ENCODE data around the gene DOCK9. TPM values are rescaled to one million over a fixed set of nuclear protein-coding genes. Genes with fewer than 3 reads are reported as not detected.

Gene DOCK9
- total RNA-seq, 1 experiment from 2014 or later, result 31.7 TPM

DNA sequence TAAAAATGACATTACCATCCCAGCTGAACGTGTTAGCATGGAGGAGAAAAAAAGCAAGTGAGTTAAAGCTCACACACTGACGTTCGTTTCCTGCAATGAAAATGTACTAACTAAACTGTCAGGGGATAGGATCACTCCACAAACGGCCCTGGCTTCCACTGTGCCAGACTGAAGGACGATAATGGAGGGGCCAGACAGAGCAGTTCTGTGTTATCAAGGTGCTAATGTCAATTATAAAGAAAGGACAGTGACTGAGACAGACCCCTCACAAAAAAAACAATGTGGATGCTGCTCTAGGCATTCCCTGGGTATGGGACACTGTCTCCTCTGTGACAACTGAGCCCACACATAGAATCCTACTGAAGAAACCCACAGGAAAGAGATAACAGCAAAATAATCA lies 181.7 kb downstream of the DOCK9 start:
- ChIA-PET POLR2A (ENCODE audit: unreplicated experiment) (no interaction called here), CTCF (no interaction called here)
- ATAC-seq, result no peak
- H3F3A ChIP-seq (ENCODE audit: low read length, unreplicated experiment), result no peaks in the 10 kb centered on the region
- intact Hi-C loops (cut with micrococcal nuclease), result no loop called here
- H3K36me3 ChIP-seq (ENCODE audit: low read depth, low read length), result no peaks in the 10 kb centered on the region; the same call in 1 of the 2 replicates
- H3K9ac ChIP-seq (ENCODE audit: low read length), result no peak overlapping the region
- no peaks in the 10 kb centered on the region for H3K9me3 ChIP-seq (ENCODE audit: low read length)
- H3K4me2 ChIP-seq (ENCODE audit: low read length), result no peak overlapping the region
- H3K27ac ChIP-seq (ENCODE audit: low read length), result no peak overlapping the region
- no peaks in the 10 kb centered on the region for H3K4me1 ChIP-seq (ENCODE audit: insufficient read depth, low read length)
- H3K79me2 ChIP-seq (ENCODE audit: low read length), result no peaks in the 10 kb centered on the region
- H2AFZ ChIP-seq (ENCODE audit: low read length), result no peak overlapping the region
- no peaks in the 10 kb centered on the region for H3K9me2 ChIP-seq (replicated peaks; ENCODE audit: low read length)
- H4K20me1 ChIP-seq (ENCODE audit: low read length), result no peaks in the 10 kb centered on the region
- no peak for DNase-seq
- TF ChIP-seq EZH2 (IDR thresholded peaks at IDR 0.05; ENCODE audit: low read length, unreplicated experiment) (no peak), EZH2phosphoT487 (IDR thresholded peaks at IDR 0.05; ENCODE audit: borderline replicate concordance, low read length) (no peak)
- TF ChIP-seq, protein P1, sequence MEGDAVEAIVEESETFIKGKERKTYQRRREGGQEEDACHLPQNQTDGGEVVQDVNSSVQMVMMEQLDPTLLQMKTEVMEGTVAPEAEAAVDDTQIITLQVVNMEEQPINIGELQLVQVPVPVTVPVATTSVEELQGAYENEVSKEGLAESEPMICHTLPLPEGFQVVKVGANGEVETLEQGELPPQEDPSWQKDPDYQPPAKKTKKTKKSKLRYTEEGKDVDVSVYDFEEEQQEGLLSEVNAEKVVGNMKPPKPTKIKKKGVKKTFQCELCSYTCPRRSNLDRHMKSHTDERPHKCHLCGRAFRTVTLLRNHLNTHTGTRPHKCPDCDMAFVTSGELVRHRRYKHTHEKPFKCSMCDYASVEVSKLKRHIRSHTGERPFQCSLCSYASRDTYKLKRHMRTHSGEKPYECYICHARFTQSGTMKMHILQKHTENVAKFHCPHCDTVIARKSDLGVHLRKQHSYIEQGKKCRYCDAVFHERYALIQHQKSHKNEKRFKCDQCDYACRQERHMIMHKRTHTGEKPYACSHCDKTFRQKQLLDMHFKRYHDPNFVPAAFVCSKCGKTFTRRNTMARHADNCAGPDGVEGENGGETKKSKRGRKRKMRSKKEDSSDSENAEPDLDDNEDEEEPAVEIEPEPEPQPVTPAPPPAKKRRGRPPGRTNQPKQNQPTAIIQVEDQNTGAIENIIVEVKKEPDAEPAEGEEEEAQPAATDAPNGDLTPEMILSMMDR (conservative IDR thresholded peaks at IDR 0.05; ENCODE audit: low read depth, low read length), result no peak
- no peak overlapping the region for H3K4me3 ChIP-seq (ENCODE audit: low read length)
- H3K27me3 ChIP-seq (ENCODE audit: low read length), result no peaks in the 10 kb centered on the region
- no TSS peak for BruUV-seq (replicated peaks)

DNA sequence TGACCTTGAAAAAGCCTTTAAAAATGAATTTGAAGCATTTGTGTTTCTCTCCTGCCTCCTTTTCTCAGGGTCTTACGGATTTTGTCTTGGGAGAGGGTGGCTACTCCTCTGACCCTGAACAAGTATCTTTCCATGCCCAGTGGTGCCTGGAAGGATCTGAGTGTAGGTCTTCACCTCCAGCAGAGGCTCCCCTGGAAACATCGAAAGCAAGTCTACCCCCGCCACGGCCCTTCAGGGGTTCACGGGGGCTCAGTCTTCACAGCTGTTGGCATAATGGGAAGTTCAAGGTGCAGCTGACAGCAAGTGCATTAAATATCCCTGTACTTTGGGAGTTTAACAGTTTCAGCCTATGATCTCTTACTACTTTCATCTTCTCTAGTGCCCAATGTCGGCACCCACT lies 182.6 kb downstream of the DOCK9 start:
- intact Hi-C loops (cut with micrococcal nuclease), result no loop called here
- H2AFZ ChIP-seq (ENCODE audit: low read length), result no peak overlapping the region
- BruUV-seq (replicated peaks), result no TSS peak
- H3K27me3 ChIP-seq (ENCODE audit: low read length), result no peaks in the 10 kb centered on the region
- DNase-seq (no peak), ATAC-seq (no peak)
- ChIA-PET POLR2A (ENCODE audit: unreplicated experiment) (no interaction called here), CTCF (no interaction called here)
- H3K9ac ChIP-seq (ENCODE audit: low read length), result no peak overlapping the region
- no peaks in the 10 kb centered on the region for H3K9me3 ChIP-seq (ENCODE audit: low read length)
- TF ChIP-seq EZH2 (IDR thresholded peaks at IDR 0.05; ENCODE audit: low read length, unreplicated experiment) (no peak), EZH2phosphoT487 (IDR thresholded peaks at IDR 0.05; ENCODE audit: borderline replicate concordance, low read length) (no peak)
- TF ChIP-seq, protein P1 (conservative IDR thresholded peaks at IDR 0.05; ENCODE audit: low read depth, low read length), result no peak
- H3K4me1 ChIP-seq (ENCODE audit: insufficient read depth, low read length), result no peaks in the 10 kb centered on the region
- no peaks in the 10 kb centered on the region for H3F3A ChIP-seq (ENCODE audit: low read length, unreplicated experiment)
- H3K79me2 ChIP-seq (ENCODE audit: low read length), result no peaks in the 10 kb centered on the region
- H3K27ac ChIP-seq (ENCODE audit: low read length), result no peak overlapping the region
- H4K20me1 ChIP-seq (ENCODE audit: low read length), result no peaks in the 10 kb centered on the region
- H3K4me3 ChIP-seq (ENCODE audit: low read length), result no peak overlapping the region
- H3K36me3 ChIP-seq (ENCODE audit: low read depth, low read length), result no peaks in the 10 kb centered on the region; the same call in 1 of the 2 replicates
- H3K4me2 ChIP-seq (ENCODE audit: low read length), result no peak overlapping the region
- no peaks in the 10 kb centered on the region for H3K9me2 ChIP-seq (replicated peaks; ENCODE audit: low read length)

DNA sequence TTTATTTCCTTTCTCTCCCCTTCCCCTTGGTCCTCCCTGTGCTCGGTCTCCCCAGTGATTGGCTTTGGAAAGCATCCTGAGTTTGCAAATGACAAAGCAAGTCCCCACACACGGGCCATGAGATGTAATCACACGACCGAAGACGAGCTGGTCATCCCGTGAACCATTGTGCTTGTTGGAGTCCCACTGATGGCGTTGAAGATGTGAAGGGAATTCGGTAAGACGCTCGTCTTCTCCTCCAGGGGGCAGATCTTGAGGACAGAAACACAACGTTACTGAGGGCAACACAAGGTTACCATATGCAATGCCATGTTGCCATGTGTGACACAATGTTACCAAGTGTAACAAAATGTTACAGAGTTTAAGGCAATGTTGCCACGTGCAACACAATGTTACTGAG lies 183.4 kb downstream of the DOCK9 start:
- BruUV-seq (replicated peaks), result no TSS peak
- Histone ChIP-seq H3K9me3 (ENCODE audit: low read length) (no peaks in the 10 kb centered on the region), H3K4me2 (ENCODE audit: low read length) (no peak overlapping the region), H3K27me3 (ENCODE audit: low read length) (no peaks in the 10 kb centered on the region), H3K9ac (ENCODE audit: low read length) (no peak overlapping the region), H3K36me3 (ENCODE audit: low read depth, low read length) (no peaks in the 10 kb centered on the region; the same call in 1 of the 2 replicates), H3K27ac (ENCODE audit: low read length) (no peak overlapping the region), H4K20me1 (ENCODE audit: low read length) (no peaks in the 10 kb centered on the region), H2AFZ (ENCODE audit: low read length) (no peak overlapping the region), H3K9me2 (replicated peaks; ENCODE audit: low read length) (no peaks in the 10 kb centered on the region), H3K79me2 (ENCODE audit: low read length) (no peaks in the 10 kb centered on the region), H3F3A (ENCODE audit: low read length, unreplicated experiment) (no peaks in the 10 kb centered on the region), H3K4me3 (ENCODE audit: low read length) (no peak overlapping the region), H3K4me1 (ENCODE audit: insufficient read depth, low read length) (no peaks in the 10 kb centered on the region)
- no peak for ATAC-seq
- no peak for TF ChIP-seq EZH2 (IDR thresholded peaks at IDR 0.05; ENCODE audit: low read length, unreplicated experiment)
- TF ChIP-seq, protein P1 (conservative IDR thresholded peaks at IDR 0.05; ENCODE audit: low read depth, low read length), result no peak
- no peak for TF ChIP-seq EZH2phosphoT487 (IDR thresholded peaks at IDR 0.05; ENCODE audit: borderline replicate concordance, low read length)
- DNase-seq, result no peak
- ChIA-PET CTCF (no interaction called here), POLR2A (ENCODE audit: unreplicated experiment) (no interaction called here)
- intact Hi-C loops (cut with micrococcal nuclease), result no loop called here
